B cell (primary cell): ENCODE measurements around the gene CTDSPL. TPM values are rescaled to one million over a fixed set of nuclear protein-coding genes. Genes with fewer than 3 reads are reported as not detected.

Experiments
- ATAC-seq: fragments of 200-7000 bp; cut with Tn5 transposase; one replicate; pipeline ENCODE4 v1.10.0; 2021; ENCODE audit warnings: low read depth, mild to moderate bottlenecking, moderate number of reproducible peaks, moderate library complexity
- CTCF ChIA-PET: fragments of 350-600 bp; sonication (Branson Sonifier 250); formaldehyde crosslinking; loops from one replicate; lab custom pipeline; 2021; ENCODE audit warnings: antibody characterized with exemption, inconsistent platforms; lab: Charles Lee
- POLR2A ChIA-PET: fragments of 350-600 bp; sonication (Branson Sonifier 250); formaldehyde crosslinking; loops from one replicate; lab custom pipeline; 2021; ENCODE audit warnings: antibody characterized with exemption; lab: Charles Lee
- DNase-seq: peaks from one replicate; pipeline ENCODE4 v3.0.0; 2013
- H2AFZ ChIP-seq: 2 replicates; pipeline ENCODE4 v1.6.1; 2012; ENCODE audit warnings: mild to moderate bottlenecking, low read depth, low read length; ENCODE audit not compliant: insufficient read depth, poor library complexity, severe bottlenecking
- H3K27ac ChIP-seq, 2 donors: 1 replicate in 1 of 2; 2 replicates in 1 of 2; pipeline ENCODE4 v1.5.1; 2012 to 2013; ENCODE audit warnings: low read length in 2 of 2, mild to moderate bottlenecking in 2 of 2, moderate library complexity in 1 of 2
- H3K27me3 ChIP-seq, 4 experiments: fragments of 200-600 bp in 1 of 4; sonication (generic) in 1 of 4; replicated peaks in 1 of 4; 1 replicate in 2 of 4; 2 replicates in 2 of 4; pipeline versions ENCODE4 v1.6.1 to v1.7.0; 2013 to 2016; ENCODE audit warnings: low read length in 3 of 4, mild to moderate bottlenecking in 2 of 4, mixed read lengths in 1 of 4, moderate library complexity in 1 of 4; ENCODE audit not compliant: insufficient read depth in 4 of 4, control insufficient read depth in 3 of 4; ENCODE audit errors: control extremely low read depth in 1 of 4
- H3K36me3 ChIP-seq, 2 experiments: replicated peaks in 1 of 2; 1 replicate in 1 of 2; 2 replicates in 1 of 2; pipeline versions ENCODE4 v1.6.1 to v1.7.1; 2013; ENCODE audit warnings: low read length in 1 of 2; ENCODE audit not compliant: insufficient read depth in 2 of 2, control insufficient read depth in 1 of 2; ENCODE audit errors: control extremely low read depth in 1 of 2, extremely low read depth in 1 of 2
- H3K4me1 ChIP-seq, 2 donors: fragments of 200-600 bp in 1 of 2; sonication (generic) in 1 of 2; 1 replicate in 1 of 2; 2 replicates in 1 of 2; pipeline versions ENCODE4 v1.5.1 to v1.6.1; 2013 to 2017; ENCODE audit warnings: low read length in 2 of 2; ENCODE audit not compliant: control insufficient read depth in 2 of 2, insufficient read depth in 2 of 2
- H3K4me2 ChIP-seq: replicated peaks from 2 replicates; pipeline ENCODE3; 2012; ENCODE audit warnings: mild to moderate bottlenecking, low read depth, low read length; ENCODE audit not compliant: poor library complexity, severe bottlenecking
- H3K4me3 ChIP-seq, 5 experiments: fragments of 200-600 bp in 1 of 5; sonication (generic) in 1 of 5; 1 replicate in 3 of 5; 2 replicates in 2 of 5; pipeline versions ENCODE4 v1.5.1 to v1.7.0; 2011 to 2016; ENCODE audit warnings: low read length in 4 of 5, mild to moderate bottlenecking in 4 of 5, low read depth in 2 of 5, control low read depth in 1 of 5, moderate library complexity in 1 of 5; ENCODE audit not compliant: insufficient read depth in 1 of 5; ENCODE audit errors: control extremely low read depth in 1 of 5, extremely low read depth in 1 of 5
- H3K79me2 ChIP-seq: fragments of 200-600 bp; sonication (generic); one replicate; pipeline ENCODE4 v1.6.0; 2016; ENCODE audit warnings: low read length; ENCODE audit not compliant: control insufficient read depth, insufficient read depth
- H3K9ac ChIP-seq: fragments of 200-600 bp; sonication (generic); 2 replicates; pipeline ENCODE4 v1.6.1; 2017; ENCODE audit warnings: mild to moderate bottlenecking, low read length, moderate library complexity
- H3K9me3 ChIP-seq, 3 donors: one replicate each; pipeline versions ENCODE4 v1.6.1 to v1.7.1; 2013; ENCODE audit warnings: low read length in 2 of 3; ENCODE audit not compliant: control insufficient read depth in 2 of 3, insufficient read depth in 1 of 3; ENCODE audit errors: control extremely low read depth in 1 of 3
- H4K20me1 ChIP-seq: 2 replicates; pipeline ENCODE4 v1.6.0; 2012; ENCODE audit warnings: mild to moderate bottlenecking, low read length; ENCODE audit not compliant: insufficient read depth, control insufficient read depth, poor library complexity, severe bottlenecking
- H3K27ac Mint-ChIP-seq: one replicate; pipeline ENCODE4 v1.8.0; 2021; ENCODE audit warnings: mixed read lengths
- H3K27me3 Mint-ChIP-seq: one replicate; pipeline ENCODE4 v1.8.0; 2021; ENCODE audit warnings: mixed read lengths
- H3K4me1 Mint-ChIP-seq: one replicate; pipeline ENCODE4 v1.8.0; 2021; ENCODE audit warnings: mixed read lengths
- H3K4me3 Mint-ChIP-seq: one replicate; pipeline ENCODE4 v1.8.0; 2021; ENCODE audit warnings: mixed read lengths
- H3K9me3 Mint-ChIP-seq: one replicate; pipeline ENCODE4 v1.8.0; 2022; ENCODE audit warnings: mixed read lengths; ENCODE audit not compliant: insufficient read depth
- CTCF ChIP-seq: fragments of 200-600 bp; IDR thresholded peaks from one replicate; pipeline ENCODE4 v1.8.0; 2022; ENCODE audit warnings: antibody characterized with exemption, mild to moderate bottlenecking
- EZH2 ChIP-seq: IDR thresholded peaks from 2 replicates; pipeline ENCODE4 v1.6.1; 2012; ENCODE audit warnings: borderline replicate concordance, low read depth, mild to moderate bottlenecking, moderate library complexity, low read length; ENCODE audit not compliant: insufficient read depth, poor library complexity, severe bottlenecking
- WGBS: methylation state at CpG from one replicate; pipeline ENCODE4 v1.1.5; 2013; ENCODE audit warnings: missing lambda C conversion rate; ENCODE audit not compliant: insufficient coverage; 5-methylcytosine and 5-hydroxymethylcytosine counted together
- intact Hi-C: fragments of 100-400 bp; cut with micrococcal nuclease; formaldehyde crosslinking; loops from one replicate; pipeline ENCODE4 v1.10.0; 2022
- polyA plus RNA-seq: library from polyadenylated mRNA; depleted of rRNA; stranded (reverse); fragments of >200 nt; gene quantifications from 2 replicates; pipeline ENCODE4 v1.2.3, GENCODE V29; 2012
- total RNA-seq, 2 donors: library from RNA; stranded (reverse); fragments of 120-200 nt in 1 of 2; gene quantifications; 1 replicate in 1 of 2; 2 replicates in 1 of 2; pipeline versions ENCODE4 v1.2.3 to v1.2.4, GENCODE V29; 2013 to 2022

Gene CTDSPL
- total and polyA plus RNA-seq, 2 donors (not counting 1 experiment from before 2014, with no cell fraction given) = not detected

- ChIA-PET POLR2A (no interaction called here), CTCF (interaction anchor here (1.1 to 3.6 kb wide), 4 partner anchors 12 to 501 kb away, joined by 3 to 12 read pairs (median 4); no protein-coding TSS in a partner anchor)
- Histone ChIP-seq H4K20me1 (no peaks in the 10 kb centered on the region), H3K4me1 (no peaks in the 10 kb centered on the region), H3K4me2 (no peak overlapping the region), H3K79me2 (no peaks in the 10 kb centered on the region), H3K9me3 (no peaks in the 10 kb centered on the region), H3K27me3 (no peaks in the 10 kb centered on the region), H3K27ac (no peak overlapping the region), H2AFZ (no peak overlapping the region), H3K4me3 (no peak overlapping the region), H3K9ac (no peak overlapping the region), H3K36me3 (no peaks in the 10 kb centered on the region)
- no peak for TF ChIP-seq CTCF
- TF ChIP-seq EZH2 = no peak
- ATAC-seq = no peak
- Mint-ChIP-seq H3K9me3 (no peaks in the 10 kb centered on the region), H3K27ac (no peak overlapping the region), H3K4me3 (no peak overlapping the region), H3K27me3 (peaks cover 8% of the 10 kb centered on the region), H3K4me1 (no peaks in the 10 kb centered on the region)
- 100% methylated on average over 4 of the region's 8 CpGs for WGBS
- intact Hi-C loops = no loop called here
- no peak for DNase-seq
Observed at GRCh38 chr3:37979541-37980461, 118.1 kb downstream of the CTDSPL start.
